ENCODE results near the gene LRRC8C.

- no peak for TF ChIP-seq CTCF (IDR thresholded peaks at IDR 0.05)
- no peak for TF ChIP-seq POLR2AphosphoS5 (IDR thresholded peaks at IDR 0.05)
- no peak for TF ChIP-seq POLR2A (IDR thresholded peaks at IDR 0.05)
Measured at GRCh38 chr1:89762386-89762778, 129.5 kb downstream of the LRRC8C start.
